CD4-positive, alpha-beta memory T cell (primary cell): ENCODE results near the gene NPR3. TPM values are rescaled to one million over a fixed set of nuclear protein-coding genes. Genes with fewer than 3 reads are reported as not detected.

Source experiments
- CTCF ChIA-PET: fragments of 350-600 bp; sonication (Branson Sonifier 250); formaldehyde crosslinking; loops from one replicate; lab custom pipeline; 2021; ENCODE audit warnings: inconsistent platforms; ENCODE audit not compliant: partially characterized antibody; lab: Charles Lee
- POLR2A ChIA-PET: fragments of 350-600 bp; sonication (Branson Sonifier 250); formaldehyde crosslinking; loops from one replicate; lab custom pipeline; 2021; ENCODE audit not compliant: partially characterized antibody; lab: Charles Lee
- DNase-seq, 5 donors: peaks; one replicate each; pipeline versions ENCODE4 v3.0.0 to v3.0.0-alpha.2; 2020 to 2022; ENCODE audit warnings: mixed read lengths in 1 of 5
- H3K27ac ChIP-seq: one replicate; pipeline ENCODE4 v1.7.0; 2013; ENCODE audit warnings: low read depth, low read length
- H3K27me3 ChIP-seq: 2 replicates; pipeline ENCODE4 v1.7.0; 2013; ENCODE audit warnings: mild to moderate bottlenecking, low read length, moderate library complexity; ENCODE audit not compliant: insufficient read depth
- H3K36me3 ChIP-seq: 2 replicates; pipeline ENCODE4 v1.7.0; 2013; ENCODE audit warnings: mild to moderate bottlenecking, low read length, moderate library complexity; ENCODE audit not compliant: insufficient read depth
- H3K4me1 ChIP-seq: 2 replicates; pipeline ENCODE4 v1.7.0; 2013; ENCODE audit warnings: mild to moderate bottlenecking, low read length, moderate library complexity; ENCODE audit not compliant: insufficient read depth
- H3K4me3 ChIP-seq, 2 donors: one replicate each; pipeline ENCODE4 v1.7.0; 2013; ENCODE audit warnings: low read length in 2 of 2, mild to moderate bottlenecking in 1 of 2
- H3K9me3 ChIP-seq, 2 donors: one replicate each; pipeline ENCODE4 v1.7.0; 2013; ENCODE audit warnings: low read length in 2 of 2, control low read depth in 1 of 2; ENCODE audit not compliant: control insufficient read depth in 1 of 2
- H3K27ac Mint-ChIP-seq, 7 donors: one replicate each; pipeline ENCODE4 v1.8.0; 2020 to 2021; ENCODE audit warnings: mixed read lengths in 7 of 7, mild to moderate bottlenecking in 6 of 7, inconsistent platforms in 3 of 7, moderate library complexity in 3 of 7
- H3K27me3 Mint-ChIP-seq, 2 donors: one replicate each; pipeline ENCODE4 v1.8.0; 2020 to 2021; ENCODE audit warnings: mixed read lengths in 2 of 2
- H3K36me3 Mint-ChIP-seq, 2 donors: one replicate each; pipeline ENCODE4 v1.8.0; 2020 to 2021; ENCODE audit warnings: mixed read lengths in 2 of 2, inconsistent platforms in 1 of 2, mild to moderate bottlenecking in 1 of 2
- H3K4me1 Mint-ChIP-seq, 4 donors: one replicate each; pipeline ENCODE4 v1.8.0; 2020 to 2021; ENCODE audit warnings: mixed read lengths in 4 of 4, mild to moderate bottlenecking in 1 of 4
- H3K4me3 Mint-ChIP-seq, 8 donors: one replicate each; pipeline ENCODE4 v1.8.0; 2020 to 2021; ENCODE audit warnings: mixed read lengths in 8 of 8, mild to moderate bottlenecking in 7 of 8, moderate library complexity in 6 of 8, inconsistent platforms in 3 of 8
- H3K9me3 Mint-ChIP-seq, 8 donors: one replicate each; pipeline ENCODE4 v1.8.0; 2020 to 2021; ENCODE audit warnings: mixed read lengths in 8 of 8, mild to moderate bottlenecking in 5 of 8, inconsistent platforms in 3 of 8, moderate library complexity in 1 of 8
- intact Hi-C: fragments of 100-400 bp; cut with micrococcal nuclease; formaldehyde crosslinking; loops from one replicate; pipeline ENCODE4 v1.15.1; 2023
- polyA plus RNA-seq, 2 donors: library from polyadenylated mRNA; unstranded; fragments of 300-500 nt; fragmentation: Illumina TruSeq; gene quantifications; one replicate each; pipeline ENCODE4 v1.2.3, GENCODE V29; 2021
- total RNA-seq, 2 experiments: library from RNA; stranded (reverse); gene quantifications; one replicate each; pipeline ENCODE4 v1.2.3, GENCODE V29; 2021

The NPR3 gene
- total and polyA plus RNA-seq, 4 experiments from 2014 or later, result 0.06 TPM; not detected in 3

DNA sequence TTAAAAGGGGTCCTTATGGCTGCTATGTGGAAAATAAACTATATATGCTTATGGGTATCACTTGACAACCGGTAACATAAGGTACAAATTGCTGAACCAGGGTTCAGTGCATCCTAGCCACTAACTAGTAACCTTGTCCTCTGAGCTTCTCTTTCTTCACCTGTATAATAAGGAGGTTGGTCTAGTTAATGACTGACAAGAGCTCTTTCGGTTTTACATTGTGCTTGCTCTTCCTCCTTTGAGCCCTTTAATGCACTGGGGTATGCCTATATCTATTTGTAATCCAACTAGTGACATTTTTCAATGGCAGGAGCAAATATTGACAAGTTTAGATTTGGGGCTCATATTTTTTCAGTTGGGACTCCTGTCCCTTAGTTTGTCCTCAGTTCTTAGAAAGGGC, 66.1 kb downstream of the NPR3 start:
- ChIA-PET CTCF (no interaction called here), POLR2A (no interaction called here)
- Histone ChIP-seq H3K9me3 (no peaks in the 10 kb centered on the region), H3K36me3 (no peaks in the 10 kb centered on the region), H3K4me1 (no peaks in the 10 kb centered on the region), H3K27ac (no peak overlapping the region), H3K27me3 (no peaks in the 10 kb centered on the region), H3K4me3 (no peak overlapping the region)
- no peak for DNase-seq
- H3K4me3 Mint-ChIP-seq, result no peak overlapping the region
- no peaks in the 10 kb centered on the region for H3K4me1 Mint-ChIP-seq
- no peak overlapping the region for H3K27ac Mint-ChIP-seq
- intact Hi-C loops, result no loop called here
- peaks cover 0 to 2% of the 10 kb centered on the region in 2 donors for H3K27me3 Mint-ChIP-seq
- peaks cover 0 to 6% (median 0%) of the 10 kb centered on the region in 8 donors for H3K9me3 Mint-ChIP-seq
- no peaks in the 10 kb centered on the region for H3K36me3 Mint-ChIP-seq

DNA sequence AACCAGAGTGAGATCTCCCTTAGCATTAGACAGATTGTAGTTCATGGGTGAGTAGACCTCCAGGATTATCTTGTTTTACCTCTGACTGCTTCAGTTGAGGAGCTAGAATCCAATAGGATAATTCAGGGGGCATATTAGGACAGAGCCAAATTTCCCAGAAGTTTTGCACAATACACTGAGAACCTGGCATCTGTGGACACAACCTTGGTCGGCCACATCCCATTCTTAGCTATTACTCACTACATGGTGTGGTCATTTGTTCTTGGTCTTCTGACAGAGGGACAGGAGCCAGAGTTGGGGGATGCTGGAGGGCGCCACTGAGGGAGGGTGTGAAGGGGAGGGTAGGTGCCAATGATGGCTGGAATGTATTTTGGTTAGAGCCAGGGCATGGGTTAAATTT, 66.6 kb downstream of the NPR3 start:
- peaks cover 0 to 6% (median 0%) of the 10 kb centered on the region in 8 donors for H3K9me3 Mint-ChIP-seq
- H3K27me3 ChIP-seq, result no peaks in the 10 kb centered on the region
- H3K4me1 Mint-ChIP-seq, result no peaks in the 10 kb centered on the region
- no peak overlapping the region for H3K27ac ChIP-seq
- POLR2A ChIA-PET, result no interaction called here
- H3K36me3 ChIP-seq, result no peaks in the 10 kb centered on the region
- no peak overlapping the region for H3K27ac Mint-ChIP-seq
- H3K4me3 ChIP-seq, result no peak overlapping the region
- CTCF ChIA-PET, result no interaction called here
- H3K4me1 ChIP-seq, result no peaks in the 10 kb centered on the region
- H3K36me3 Mint-ChIP-seq, result no peaks in the 10 kb centered on the region
- peaks cover 0 to 2% of the 10 kb centered on the region in 2 donors for H3K27me3 Mint-ChIP-seq
- H3K9me3 ChIP-seq, result no peaks in the 10 kb centered on the region
- H3K4me3 Mint-ChIP-seq, result no peak overlapping the region
- DNase-seq, result no peak
- intact Hi-C loops, result no loop called here

GRCh38 chr5:32778403-32778802, 67.3 kb downstream of the NPR3 start:
- Histone ChIP-seq H3K4me1 (no peaks in the 10 kb centered on the region), H3K27me3 (no peaks in the 10 kb centered on the region), H3K4me3 (no peak overlapping the region), H3K27ac (no peak overlapping the region), H3K9me3 (no peaks in the 10 kb centered on the region), H3K36me3 (no peaks in the 10 kb centered on the region)
- H3K27ac Mint-ChIP-seq, result no peak overlapping the region
- intact Hi-C loops, result no loop called here
- ChIA-PET CTCF (no interaction called here), POLR2A (no interaction called here)
- no peak for DNase-seq
- peaks cover 0 to 2% of the 10 kb centered on the region in 2 donors for H3K27me3 Mint-ChIP-seq
- peaks cover 0 to 5% (median 0%) of the 10 kb centered on the region in 8 donors for H3K9me3 Mint-ChIP-seq
- no peak overlapping the region for H3K4me3 Mint-ChIP-seq
- H3K36me3 Mint-ChIP-seq, result no peaks in the 10 kb centered on the region
- H3K4me1 Mint-ChIP-seq, result no peaks in the 10 kb centered on the region

- no peaks in the 10 kb centered on the region for H3K36me3 ChIP-seq
- no peak overlapping the region for H3K27ac ChIP-seq
- ChIA-PET POLR2A (no interaction called here), CTCF (no interaction called here)
- H3K9me3 Mint-ChIP-seq, result peaks cover 0 to 3% (median 0%) of the 10 kb centered on the region in 8 donors
- no peak overlapping the region for H3K4me3 ChIP-seq
- H3K27me3 ChIP-seq, result no peaks in the 10 kb centered on the region
- DNase-seq, result no peak
- no peaks in the 10 kb centered on the region for H3K9me3 ChIP-seq
- H3K27ac Mint-ChIP-seq, result no peak overlapping the region
- H3K36me3 Mint-ChIP-seq, result no peaks in the 10 kb centered on the region
- intact Hi-C loops, result no loop called here
- H3K4me1 Mint-ChIP-seq, result no peaks in the 10 kb centered on the region
- peaks cover 0 to 2% of the 10 kb centered on the region in 2 donors for H3K27me3 Mint-ChIP-seq
- no peak overlapping the region for H3K4me3 Mint-ChIP-seq
- H3K4me1 ChIP-seq, result no peaks in the 10 kb centered on the region
These were observed 68.8 kb downstream of the NPR3 start for GRCh38 chr5:32779754-32780415.

DNA sequence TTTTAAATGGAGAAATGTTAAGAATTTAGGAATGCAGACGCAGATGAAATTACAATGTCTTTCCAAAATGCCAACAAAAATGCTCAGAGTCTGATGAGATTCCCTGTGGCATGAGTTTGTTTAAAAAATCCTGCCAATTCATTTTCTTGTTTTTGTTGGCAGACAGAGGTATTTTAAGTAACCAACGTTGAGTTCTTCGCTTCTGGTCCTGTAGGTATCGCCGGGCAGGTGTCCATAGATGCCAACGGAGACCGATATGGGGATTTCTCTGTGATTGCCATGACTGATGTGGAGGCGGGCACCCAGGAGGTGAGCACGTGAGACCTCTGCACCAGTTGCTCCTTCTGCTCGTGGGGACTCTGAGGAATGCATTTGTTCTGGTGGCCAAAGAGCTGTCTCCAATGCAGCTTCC, 69.4 kb downstream of the NPR3 start:
- H3K27me3 Mint-ChIP-seq, result peaks cover 0 to 2% of the 10 kb centered on the region in 2 donors
- no peak overlapping the region for H3K4me3 Mint-ChIP-seq
- no peaks in the 10 kb centered on the region for H3K9me3 ChIP-seq
- H3K4me1 ChIP-seq, result no peaks in the 10 kb centered on the region
- no peaks in the 10 kb centered on the region for H3K36me3 Mint-ChIP-seq
- no peak overlapping the region for H3K27ac ChIP-seq
- DNase-seq, result no peak
- no peaks in the 10 kb centered on the region for H3K36me3 ChIP-seq
- H3K27ac Mint-ChIP-seq, result no peak overlapping the region
- POLR2A ChIA-PET, result no interaction called here
- H3K27me3 ChIP-seq, result no peaks in the 10 kb centered on the region
- H3K9me3 Mint-ChIP-seq, result peaks cover 0 to 3% (median 0%) of the 10 kb centered on the region in 8 donors
- CTCF ChIA-PET, result no interaction called here
- H3K4me3 ChIP-seq, result no peak overlapping the region
- intact Hi-C loops, result no loop called here
- no peaks in the 10 kb centered on the region for H3K4me1 Mint-ChIP-seq

GRCh38 chr5:32783661-32784060, 72.5 kb downstream of the NPR3 start:
- H3K27ac ChIP-seq, result no peak overlapping the region
- Mint-ChIP-seq H3K4me3 (no peak overlapping the region), H3K27me3 (no peaks in the 10 kb centered on the region), H3K4me1 (no peaks in the 10 kb centered on the region), H3K9me3 (peaks cover 0 to 3% (median 0%) of the 10 kb centered on the region in 8 donors), H3K27ac (no peak overlapping the region), H3K36me3 (no peaks in the 10 kb centered on the region)
- CTCF ChIA-PET, result no interaction called here
- POLR2A ChIA-PET, result no interaction called here
- H3K4me1 ChIP-seq, result no peaks in the 10 kb centered on the region
- no peaks in the 10 kb centered on the region for H3K27me3 ChIP-seq
- intact Hi-C loops, result no loop called here
- no peak overlapping the region for H3K4me3 ChIP-seq
- no peaks in the 10 kb centered on the region for H3K9me3 ChIP-seq
- no peak for DNase-seq
- H3K36me3 ChIP-seq, result no peaks in the 10 kb centered on the region

GRCh38 chr5:32785611-32786254, 74.6 kb downstream of the NPR3 start:
- Mint-ChIP-seq H3K4me3 (no peak overlapping the region), H3K27ac (no peak overlapping the region), H3K36me3 (no peaks in the 10 kb centered on the region), H3K27me3 (no peaks in the 10 kb centered on the region), H3K4me1 (no peaks in the 10 kb centered on the region), H3K9me3 (no peaks in the 10 kb centered on the region)
- Histone ChIP-seq H3K27ac (no peak overlapping the region), H3K9me3 (no peaks in the 10 kb centered on the region), H3K36me3 (no peaks in the 10 kb centered on the region), H3K4me3 (no peak overlapping the region), H3K27me3 (no peaks in the 10 kb centered on the region), H3K4me1 (no peaks in the 10 kb centered on the region)
- intact Hi-C loops, result no loop called here
- DNase-seq, result no peak
- CTCF ChIA-PET, result no interaction called here
- POLR2A ChIA-PET, result no interaction called here
